Measurements from ENCODE around the gene PYGB. TPM values are rescaled to one million over a fixed set of nuclear protein-coding genes. Genes with fewer than 3 reads are reported as not detected.

PYGB gene
- total RNA-seq, 2 experiments from 2014 or later, result 26.3 to 27.5 TPM

- no peak overlapping the region for H3K27ac Mint-ChIP-seq
- TF ChIP-seq CTCF (IDR thresholded peaks at IDR 0.05), result no peak
Measured at GRCh38 chr20:25284131-25284601, 36.3 kb downstream of the PYGB start.

GRCh38 chr20:25285091-25285647 lies 37.3 kb downstream of the PYGB start:
- no peak overlapping the region for H3K27ac Mint-ChIP-seq
- peaks cover 4% of the 10 kb centered on the region for H3K4me1 Mint-ChIP-seq (ENCODE audit: low read depth)
- TF ChIP-seq CTCF (IDR thresholded peaks at IDR 0.05), result no peak
- DNase-seq (peak in 1 of 14 experiments; percentile 21), ATAC-seq (ENCODE audit: poor library complexity) (no peak)
- H3K27ac ChIP-seq (ENCODE audit: low read depth in 1 of 2, low read length in 2 of 2), result no peak overlapping the region
- H3K4me3 ChIP-seq (ENCODE audit: low read length), result no peak overlapping the region
- POLR2A ChIA-PET, result no interaction called here
- H3K4me3 Mint-ChIP-seq, result no peak overlapping the region
- no peaks in the 10 kb centered on the region for H3K4me1 ChIP-seq (ENCODE audit: insufficient read depth, low read length)
- H3K27me3 Mint-ChIP-seq, result no peaks in the 10 kb centered on the region
- CTCF ChIA-PET, result no interaction called here
- no peaks in the 10 kb centered on the region for H3K9me3 ChIP-seq (ENCODE audit: control insufficient read depth in 1 of 2, insufficient read depth in 1 of 2, low read length in 2 of 2)
- peaks cover 71% of the 10 kb centered on the region for H3K36me3 Mint-ChIP-seq (ENCODE audit: low read depth)
- no peaks in the 10 kb centered on the region for H3K27me3 ChIP-seq (ENCODE audit: control insufficient read depth in 1 of 2, insufficient read depth in 2 of 2, low read length in 2 of 2)
- no peaks in the 10 kb centered on the region for H3K9me3 Mint-ChIP-seq
- intact Hi-C loops (cut with DNase I, micrococcal nuclease), result no loop called here
- H3K36me3 ChIP-seq (ENCODE audit: insufficient read depth, low read length), result peaks cover 70% of the 10 kb centered on the region

More at GRCh38 chr20:25284131-25284601, 36.3 kb downstream of the PYGB start:
- Mint-ChIP-seq H3K9me3 (no peaks in the 10 kb centered on the region), H3K27me3 (no peaks in the 10 kb centered on the region), H3K4me1 (ENCODE audit: low read depth) (peaks cover 4% of the 10 kb centered on the region), H3K4me3 (no peak overlapping the region), H3K36me3 (ENCODE audit: low read depth) (peaks cover 71% of the 10 kb centered on the region)
- ATAC-seq (ENCODE audit: poor library complexity) (no peak), DNase-seq (peak in 1 of 14 experiments; percentile 23)
- Histone ChIP-seq H3K4me3 (ENCODE audit: low read length) (no peak overlapping the region), H3K4me1 (ENCODE audit: insufficient read depth, low read length) (no peaks in the 10 kb centered on the region), H3K27me3 (ENCODE audit: control insufficient read depth in 1 of 2, insufficient read depth in 2 of 2, low read length in 2 of 2) (no peaks in the 10 kb centered on the region), H3K27ac (ENCODE audit: low read depth in 1 of 2, low read length in 2 of 2) (no peak overlapping the region), H3K9me3 (ENCODE audit: control insufficient read depth in 1 of 2, insufficient read depth in 1 of 2, low read length in 2 of 2) (no peaks in the 10 kb centered on the region), H3K36me3 (ENCODE audit: insufficient read depth, low read length) (peaks cover 74% of the 10 kb centered on the region)
- ChIA-PET POLR2A (no interaction called here), CTCF (no interaction called here)
- intact Hi-C loops (cut with DNase I, micrococcal nuclease), result no loop called here

GRCh38 chr20:25285856-25286798 lies 38.2 kb downstream of the PYGB start:
- H3K4me3 Mint-ChIP-seq, result no peak overlapping the region
- H3K9me3 Mint-ChIP-seq, result no peaks in the 10 kb centered on the region
- ChIA-PET CTCF (no interaction called here), POLR2A (no interaction called here)
- no peak overlapping the region for H3K27ac Mint-ChIP-seq
- H3K27me3 Mint-ChIP-seq, result no peaks in the 10 kb centered on the region
- no peak overlapping the region for H3K27ac ChIP-seq (ENCODE audit: low read depth in 1 of 2, low read length in 2 of 2)
- no peaks in the 10 kb centered on the region for H3K9me3 ChIP-seq (ENCODE audit: control insufficient read depth in 1 of 2, insufficient read depth in 1 of 2, low read length in 2 of 2)
- no peak overlapping the region for H3K4me3 ChIP-seq (ENCODE audit: low read length)
- peaks cover 70% of the 10 kb centered on the region for H3K36me3 ChIP-seq (ENCODE audit: insufficient read depth, low read length)
- peak in 1 of 14 experiments; percentile 27 for DNase-seq
- intact Hi-C loops (cut with DNase I, micrococcal nuclease), result no loop called here
- H3K4me1 Mint-ChIP-seq (ENCODE audit: low read depth), result peaks cover 4% of the 10 kb centered on the region
- H3K27me3 ChIP-seq (ENCODE audit: control insufficient read depth in 1 of 2, insufficient read depth in 2 of 2, low read length in 2 of 2), result no peaks in the 10 kb centered on the region
- H3K4me1 ChIP-seq (ENCODE audit: insufficient read depth, low read length), result no peaks in the 10 kb centered on the region
- peaks cover 72% of the 10 kb centered on the region for H3K36me3 Mint-ChIP-seq (ENCODE audit: low read depth)
- TF ChIP-seq CTCF (IDR thresholded peaks at IDR 0.05), result no peak
- ATAC-seq (ENCODE audit: poor library complexity), result no peak
